Measurements from ENCODE around the gene SMOC2.

GRCh38 chr6:168615837-168616236, 174.9 kb downstream of the SMOC2 start:
- TF ChIP-seq, protein P1, sequence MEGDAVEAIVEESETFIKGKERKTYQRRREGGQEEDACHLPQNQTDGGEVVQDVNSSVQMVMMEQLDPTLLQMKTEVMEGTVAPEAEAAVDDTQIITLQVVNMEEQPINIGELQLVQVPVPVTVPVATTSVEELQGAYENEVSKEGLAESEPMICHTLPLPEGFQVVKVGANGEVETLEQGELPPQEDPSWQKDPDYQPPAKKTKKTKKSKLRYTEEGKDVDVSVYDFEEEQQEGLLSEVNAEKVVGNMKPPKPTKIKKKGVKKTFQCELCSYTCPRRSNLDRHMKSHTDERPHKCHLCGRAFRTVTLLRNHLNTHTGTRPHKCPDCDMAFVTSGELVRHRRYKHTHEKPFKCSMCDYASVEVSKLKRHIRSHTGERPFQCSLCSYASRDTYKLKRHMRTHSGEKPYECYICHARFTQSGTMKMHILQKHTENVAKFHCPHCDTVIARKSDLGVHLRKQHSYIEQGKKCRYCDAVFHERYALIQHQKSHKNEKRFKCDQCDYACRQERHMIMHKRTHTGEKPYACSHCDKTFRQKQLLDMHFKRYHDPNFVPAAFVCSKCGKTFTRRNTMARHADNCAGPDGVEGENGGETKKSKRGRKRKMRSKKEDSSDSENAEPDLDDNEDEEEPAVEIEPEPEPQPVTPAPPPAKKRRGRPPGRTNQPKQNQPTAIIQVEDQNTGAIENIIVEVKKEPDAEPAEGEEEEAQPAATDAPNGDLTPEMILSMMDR (IDR thresholded peaks at IDR 0.05), result no peak
- TF ChIP-seq EP300 (IDR thresholded peaks at IDR 0.05) (no peak), POLR2A (IDR thresholded peaks at IDR 0.05) (no peak)

Data from tibial nerve (tissue), 4 donors.